H1 (cell line): ENCODE measurements around the gene MINDY1. TPM values are rescaled to one million over a fixed set of nuclear protein-coding genes. Genes with fewer than 3 reads are reported as not detected.
A peak's percentile ranks its signal among the peaks of the same experiment; 100 is the strongest.

Source experiments
- CREB1 ChIP-seq: IDR thresholded peaks from 2 replicates; pipeline ENCODE4 v1.6.1; 2012; ENCODE audit warnings: inconsistent platforms
- GABPA ChIP-seq: IDR thresholded peaks from 2 replicates; pipeline ENCODE4 v1.6.1; 2011; ENCODE audit warnings: mild to moderate bottlenecking, low read length, moderate library complexity, borderline replicate concordance; ENCODE audit not compliant: insufficient read depth
- JUN ChIP-seq: IDR thresholded peaks from 2 replicates; pipeline ENCODE4 v1.6.1; 2011; ENCODE audit warnings: low read depth, mild to moderate bottlenecking, improper control_type of control experiment, low read length
- KDM1A ChIP-seq: fragments of 200-600, 300-600 bp; sonication (generic); IDR thresholded peaks from 2 replicates; pipeline ENCODE4 v1.7.1; 2016; ENCODE audit warnings: mild to moderate bottlenecking, low read length, borderline replicate concordance
- KDM4A ChIP-seq: IDR thresholded peaks from one replicate; pipeline ENCODE4 v1.7.1; 2012; ENCODE audit warnings: low read depth, mild to moderate bottlenecking, moderate library complexity, low read length, inconsistent platforms; ENCODE audit not compliant: severe bottlenecking
- KDM5A ChIP-seq: fragments of 200-600 bp; IDR thresholded peaks from 2 replicates; pipeline ENCODE4 v1.7.1; 2012; ENCODE audit warnings: mild to moderate bottlenecking, low read length, inconsistent platforms, mixed read lengths
- POLR2A ChIP-seq, 2 experiments: IDR thresholded peaks; 1 replicate in 1 of 2; 2 replicates in 1 of 2; pipeline ENCODE4 v1.6.1; 2011; ENCODE audit warnings: low read depth in 2 of 2, low read length in 2 of 2, mild to moderate bottlenecking in 2 of 2; ENCODE audit errors: control extremely low read depth in 1 of 2
- POU5F1 ChIP-seq: IDR thresholded peaks from 2 replicates; pipeline ENCODE4 v1.6.1; 2011; ENCODE audit warnings: low read depth, mild to moderate bottlenecking, low read length, moderate library complexity
- RBBP5 ChIP-seq: IDR thresholded peaks from 2 replicates; pipeline ENCODE4 v1.7.1; 2012; ENCODE audit warnings: low read depth, mild to moderate bottlenecking, inconsistent platforms, low read length, moderate library complexity, borderline replicate concordance
- RFX5 ChIP-seq: IDR thresholded peaks from 2 replicates; pipeline ENCODE4 v1.6.1; 2011; ENCODE audit warnings: low read depth, low read length, improper control_type of control experiment, borderline replicate concordance
- RNF2 ChIP-seq: fragments of 200-900, 300-1000 bp; sonication (generic); IDR thresholded peaks from 2 replicates; pipeline ENCODE4 v1.7.1; 2016; ENCODE audit warnings: borderline replicate concordance, low read depth, mild to moderate bottlenecking, antibody characterized with exemption, low read length; ENCODE audit not compliant: poor library complexity, severe bottlenecking; ENCODE audit errors: missing control alignments
- SAP30 ChIP-seq: fragments of 300-600 bp; sonication (generic); IDR thresholded peaks from 2 replicates; pipeline ENCODE4 v1.7.1; 2012; ENCODE audit warnings: low read length, moderate library complexity, mild to moderate bottlenecking, inconsistent platforms; ENCODE audit not compliant: insufficient read depth, insufficient replicate concordance
- SIN3A ChIP-seq, 2 experiments: IDR thresholded peaks in 1 of 2; conservative IDR thresholded peaks in 1 of 2; 2 replicates each; pipeline ENCODE4 v1.6.1; 2011 to 2012; ENCODE audit warnings: low read length in 2 of 2, improper control_type of control experiment in 1 of 2, low read depth in 1 of 2, mild to moderate bottlenecking in 1 of 2
- SIRT6 ChIP-seq: IDR thresholded peaks from one replicate; pipeline ENCODE4 v1.7.1; 2012; ENCODE audit warnings: low read length, inconsistent platforms
- SIX5 ChIP-seq: IDR thresholded peaks from 2 replicates; pipeline ENCODE4 v1.6.1; 2011; ENCODE audit warnings: mild to moderate bottlenecking, low read depth, low read length
- SP1 ChIP-seq: IDR thresholded peaks from 2 replicates; pipeline ENCODE4 v1.6.1; 2011; ENCODE audit warnings: low read depth, low read length
- SP2 ChIP-seq: IDR thresholded peaks from 2 replicates; pipeline ENCODE4 v1.6.1; 2012; ENCODE audit warnings: mild to moderate bottlenecking, low read length, inconsistent platforms
- SP4 ChIP-seq: IDR thresholded peaks from 2 replicates; pipeline ENCODE4 v1.6.1; 2012; ENCODE audit warnings: low read length, inconsistent platforms
- ZNF274 ChIP-seq: IDR thresholded peaks from 2 replicates; pipeline ENCODE4 v1.7.0; 2012; ENCODE audit warnings: low read length, borderline replicate concordance; ENCODE audit errors: extremely low read depth
- polyA plus RNA-seq, 7 experiments: library from polyadenylated mRNA; depleted of rRNA in 3 of 7; stranded (reverse) in 5 of 7; unstranded in 2 of 7; fragments of >200 nt in 5 of 7; fragments of 200-250 nt in 2 of 7; gene quantifications; 1 replicate in 5 of 7; 2 replicates in 1 of 7; 4 replicates in 1 of 7; pipeline versions ENCODE4 v1.2.1 to v1.2.3, GENCODE V29; 2011 to 2013; ENCODE audit warnings: missing spikeins in 2 of 7, mixed read lengths in 2 of 7
- total RNA-seq: library from RNA; stranded (reverse); fragmentation: NEBNext Ultra II Directional; extraction: Animal tissue kit (Norgen Biotek cat#: 25700); gene quantifications from 2 replicates; pipeline ENCODE4 v1.2.1, GENCODE V29; 2021
- TF ChIP-seq, protein P1 (sequence below), 3 experiments: IDR thresholded peaks; 1 replicate in 2 of 3; 2 replicates in 1 of 3; pipeline versions ENCODE4 v1.5.1 to v1.6.1; 2011; ENCODE audit warnings: low read length in 3 of 3, mild to moderate bottlenecking in 3 of 3, inconsistent platforms in 2 of 3, low read depth in 1 of 3, moderate library complexity in 1 of 3; ENCODE audit not compliant: insufficient read depth in 1 of 3; ENCODE audit errors: control extremely low read depth in 1 of 3
- TF ChIP-seq, protein P2 (sequence below): IDR thresholded peaks from 2 replicates; pipeline ENCODE4 v1.6.1; 2011; ENCODE audit warnings: low read length, improper control_type of control experiment

Gene MINDY1
- total and polyA plus RNA-seq, 2 of the 8 experiments (the other 6 are each of a cell fraction or from before 2014, with no cell fraction given): 10.3 to 11.4 TPM

DNA sequence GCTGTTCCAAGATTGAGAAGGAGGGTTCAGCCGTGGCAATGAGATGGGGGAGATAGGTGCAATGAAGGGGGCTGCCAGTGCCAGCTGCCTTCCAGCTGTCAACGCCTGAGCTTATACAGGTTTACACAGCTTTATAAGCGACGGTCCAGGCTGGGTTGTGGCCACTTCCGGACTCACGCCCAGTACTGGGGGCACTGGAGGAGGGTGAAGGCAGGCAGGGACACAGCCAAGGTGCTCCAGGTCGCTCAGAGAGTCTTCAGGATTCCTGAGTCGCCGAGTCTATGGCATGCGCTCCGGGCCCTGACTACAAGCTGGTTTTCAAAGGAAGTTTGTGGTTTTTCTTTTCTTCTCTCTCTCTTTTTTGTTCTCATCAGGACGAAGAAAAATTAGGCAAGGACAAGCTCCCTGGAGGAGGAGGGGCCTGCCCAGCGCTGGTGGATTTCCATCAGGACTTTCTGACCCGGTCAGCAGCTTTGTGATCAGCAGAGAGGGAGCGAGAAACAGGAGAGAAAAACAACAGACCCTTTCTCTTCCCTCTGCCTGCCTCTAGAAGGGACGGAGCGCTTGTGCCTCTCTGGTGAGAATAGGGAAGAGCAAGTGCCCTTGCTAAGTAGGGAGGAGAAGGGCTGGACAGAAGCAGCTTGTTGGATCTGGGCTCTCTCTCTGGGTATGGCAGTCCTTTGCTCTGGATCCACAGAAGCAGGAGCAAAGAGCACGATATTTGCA lies at the start of gene MINDY1 (continued):
- TF ChIP-seq JUN (no peak), KDM4A (no peak), POU5F1 (no peak), RBBP5 (peak; percentile 44; the same call in 1 of the 2 replicates), GABPA (no peak), SP2 (no peak), SP4 (no peak), CREB1 (no peak), SIN3A (conservative IDR thresholded peaks at IDR 0.05 in 1 of 2, IDR thresholded peaks at IDR 0.05 in 1 of 2; ENCODE audit: low read depth in 1 of 2, low read length in 2 of 2) (peak in 1 of 2 experiments; percentile 62; a peak in 1 of 4 replicates), KDM5A (no peak), SIRT6 (no peak), RNF2 (no peak), SIX5 (no peak), ZNF274 (no peak), KDM1A (no peak), RFX5 (no peak), POLR2A (IDR thresholded peaks at IDR 0.05; ENCODE audit: control extremely low read depth in 1 of 2, low read depth in 2 of 2, low read length in 2 of 2) (peak; percentile 43 to 84), SAP30 (peak; percentile 44), SP1 (no peak)
- TF ChIP-seq, protein P1, sequence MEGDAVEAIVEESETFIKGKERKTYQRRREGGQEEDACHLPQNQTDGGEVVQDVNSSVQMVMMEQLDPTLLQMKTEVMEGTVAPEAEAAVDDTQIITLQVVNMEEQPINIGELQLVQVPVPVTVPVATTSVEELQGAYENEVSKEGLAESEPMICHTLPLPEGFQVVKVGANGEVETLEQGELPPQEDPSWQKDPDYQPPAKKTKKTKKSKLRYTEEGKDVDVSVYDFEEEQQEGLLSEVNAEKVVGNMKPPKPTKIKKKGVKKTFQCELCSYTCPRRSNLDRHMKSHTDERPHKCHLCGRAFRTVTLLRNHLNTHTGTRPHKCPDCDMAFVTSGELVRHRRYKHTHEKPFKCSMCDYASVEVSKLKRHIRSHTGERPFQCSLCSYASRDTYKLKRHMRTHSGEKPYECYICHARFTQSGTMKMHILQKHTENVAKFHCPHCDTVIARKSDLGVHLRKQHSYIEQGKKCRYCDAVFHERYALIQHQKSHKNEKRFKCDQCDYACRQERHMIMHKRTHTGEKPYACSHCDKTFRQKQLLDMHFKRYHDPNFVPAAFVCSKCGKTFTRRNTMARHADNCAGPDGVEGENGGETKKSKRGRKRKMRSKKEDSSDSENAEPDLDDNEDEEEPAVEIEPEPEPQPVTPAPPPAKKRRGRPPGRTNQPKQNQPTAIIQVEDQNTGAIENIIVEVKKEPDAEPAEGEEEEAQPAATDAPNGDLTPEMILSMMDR (IDR thresholded peaks at IDR 0.05; ENCODE audit: control extremely low read depth in 1 of 3, insufficient read depth in 1 of 3, low read depth in 1 of 3, low read length in 3 of 3): peak; percentile 53 to 70 (median 62)
- TF ChIP-seq, protein P2, sequence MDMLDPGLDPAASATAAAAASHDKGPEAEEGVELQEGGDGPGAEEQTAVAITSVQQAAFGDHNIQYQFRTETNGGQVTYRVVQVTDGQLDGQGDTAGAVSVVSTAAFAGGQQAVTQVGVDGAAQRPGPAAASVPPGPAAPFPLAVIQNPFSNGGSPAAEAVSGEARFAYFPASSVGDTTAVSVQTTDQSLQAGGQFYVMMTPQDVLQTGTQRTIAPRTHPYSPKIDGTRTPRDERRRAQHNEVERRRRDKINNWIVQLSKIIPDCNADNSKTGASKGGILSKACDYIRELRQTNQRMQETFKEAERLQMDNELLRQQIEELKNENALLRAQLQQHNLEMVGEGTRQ: no peak
